Measurements from ENCODE around the gene LGALS7B.
"Not testable (repeated sequence)": the region's sequence is repeated elsewhere in the genome, so short reads cannot be mapped to it uniquely, and the experiment has no call there.

Gene LGALS7B

DNA sequence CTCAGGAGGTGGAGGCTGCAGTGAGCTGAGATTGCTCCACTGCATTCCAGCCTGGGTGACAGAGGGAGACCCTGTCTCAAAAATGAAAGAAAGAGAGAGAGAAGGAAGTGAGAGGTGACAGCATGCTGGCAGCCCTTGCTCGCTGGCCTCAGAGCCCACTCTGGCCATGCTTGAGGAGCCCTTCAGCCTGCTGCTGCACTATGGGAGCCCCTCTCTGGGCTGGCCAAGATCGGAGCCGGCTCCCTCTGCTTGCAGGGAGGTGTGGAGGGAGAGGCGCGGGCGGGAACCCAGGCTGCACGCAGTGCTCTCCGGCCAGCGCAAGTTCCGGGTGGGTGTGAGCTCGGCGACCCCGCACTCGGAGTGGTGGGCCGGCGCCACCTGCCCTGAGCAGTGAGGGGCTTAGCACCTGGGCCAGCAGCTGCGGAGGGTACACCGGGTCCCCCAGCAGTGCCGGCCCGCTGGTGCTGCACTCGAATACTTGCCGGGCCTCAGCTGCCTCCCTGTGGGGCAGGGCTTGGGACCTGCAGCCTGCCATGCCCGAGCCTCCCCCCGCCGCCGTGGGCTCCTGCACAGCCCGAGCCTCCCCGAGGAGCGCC, 32.3 kb downstream of the LGALS7B start:
- not testable (repeated sequence) for DNase-seq (ENCODE audit: low read depth)

DNA sequence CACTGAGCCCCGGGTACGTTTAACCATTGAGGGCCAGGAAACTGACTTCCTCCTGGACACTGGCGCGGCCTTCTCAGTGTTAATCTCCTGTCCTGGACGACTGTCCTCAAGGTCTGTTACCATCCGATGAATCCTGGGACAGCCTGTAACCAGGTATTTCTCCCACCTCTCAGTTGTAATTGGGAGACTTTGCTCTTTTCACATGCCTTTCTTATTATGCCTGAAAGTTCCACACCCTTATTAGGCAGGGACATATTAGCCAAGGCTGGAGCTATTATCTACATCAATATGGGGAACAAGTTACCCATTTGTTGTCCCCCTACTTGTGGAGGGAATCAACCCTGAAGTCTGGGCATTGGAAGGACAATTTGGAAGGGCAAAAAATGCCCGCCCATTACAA, 36.9 kb downstream of the LGALS7B start:
- not testable (repeated sequence) for DNase-seq (ENCODE audit: low read depth)

DNA sequence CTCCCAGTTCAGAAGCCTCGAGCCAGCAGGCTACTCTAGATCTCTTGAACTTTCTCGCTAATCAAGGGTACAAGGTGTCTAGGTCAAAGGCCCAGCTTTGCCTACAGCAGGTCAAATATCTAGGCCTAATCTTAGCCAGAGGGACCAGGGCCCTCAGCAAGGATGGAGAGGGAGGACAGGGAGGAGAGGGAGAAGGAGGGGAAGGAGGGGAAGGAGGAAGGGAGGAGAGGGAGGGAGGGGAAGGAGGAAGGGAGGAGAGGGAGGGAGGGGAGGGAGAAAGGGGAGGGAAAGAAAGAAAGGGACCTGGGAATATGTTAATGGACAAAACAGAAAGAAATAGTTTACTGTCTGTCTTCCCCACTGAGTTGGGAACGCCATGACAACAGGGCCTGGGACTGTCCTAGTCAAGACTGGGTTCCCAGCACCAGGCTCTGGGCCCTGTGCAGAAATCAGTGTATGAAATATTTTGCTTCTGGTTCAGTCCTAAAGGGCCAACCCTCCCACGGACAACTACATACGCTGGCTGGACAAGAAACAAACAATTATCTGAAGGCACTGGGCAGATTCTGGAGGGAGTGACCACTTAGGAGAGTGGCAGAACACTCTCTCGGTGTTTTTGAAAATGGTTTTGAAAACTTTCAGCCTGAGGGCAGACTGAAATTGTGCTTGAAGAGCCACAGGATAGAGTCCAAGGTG, 38.0 kb downstream of the LGALS7B start:
- no peak for DNase-seq (ENCODE audit: low read depth)

GRCh38 chr19:38829203-38829602, 40.2 kb downstream of the LGALS7B start:
- DNase-seq (ENCODE audit: low read depth): peak; percentile 81

DNA sequence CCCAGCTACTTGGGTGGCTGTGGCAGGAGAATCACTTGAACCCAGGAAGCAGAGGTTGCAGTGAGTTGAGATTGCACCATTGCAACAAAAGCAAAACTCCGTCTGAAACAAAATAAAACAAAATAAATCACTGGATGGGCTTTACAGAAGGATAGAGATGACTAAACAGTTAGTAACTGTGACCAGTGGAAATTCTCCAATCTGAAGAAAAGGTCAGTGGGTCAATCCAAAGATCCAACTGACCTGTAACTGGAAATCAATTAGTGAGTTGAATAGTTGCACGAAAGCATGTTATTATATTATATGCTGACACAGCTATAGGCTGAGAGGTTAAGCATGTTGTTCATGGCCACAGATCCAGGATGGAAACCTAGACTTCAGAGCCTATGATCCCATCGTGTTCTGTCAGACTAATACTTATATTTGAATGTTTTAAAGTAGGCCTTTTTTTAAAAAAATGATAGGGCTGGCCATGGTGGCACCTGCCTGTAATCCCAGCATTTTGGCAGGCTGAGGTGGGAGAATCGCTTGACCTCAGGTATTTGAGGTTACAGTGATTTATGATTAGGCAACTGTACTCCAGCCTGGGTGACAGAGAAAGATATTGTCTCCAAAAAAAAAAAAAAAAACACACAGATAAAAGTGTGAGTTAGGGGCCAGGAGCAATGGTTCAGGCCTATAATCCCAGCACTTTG, 41.2 kb downstream of the LGALS7B start:
- peak; percentile 67 for DNase-seq (ENCODE audit: low read depth)

DNA sequence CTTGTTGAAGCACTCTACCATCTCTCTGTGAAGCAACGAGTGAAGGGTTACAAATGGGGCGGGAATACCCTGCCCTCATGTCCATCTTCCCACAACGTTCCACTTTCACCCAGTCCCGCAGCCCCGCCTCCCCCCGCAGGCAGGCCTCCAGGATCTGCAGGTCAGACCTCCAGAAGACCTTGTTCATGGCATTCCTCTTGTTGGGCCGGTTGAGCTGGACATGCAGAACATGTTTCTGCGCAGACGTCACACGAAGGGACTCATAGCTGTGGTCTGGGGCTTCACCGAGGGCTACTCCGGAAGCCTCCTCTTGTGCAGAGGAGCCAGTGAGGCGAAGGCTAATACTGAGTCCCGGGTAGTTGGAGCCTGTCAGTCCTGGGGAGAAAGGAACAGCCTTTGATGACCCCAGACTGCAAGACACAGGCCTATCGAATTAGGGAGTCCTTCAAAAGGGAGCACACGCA, 42.2 kb downstream of the LGALS7B start:
- peak; percentile 99 for DNase-seq (ENCODE audit: low read depth)

DNA sequence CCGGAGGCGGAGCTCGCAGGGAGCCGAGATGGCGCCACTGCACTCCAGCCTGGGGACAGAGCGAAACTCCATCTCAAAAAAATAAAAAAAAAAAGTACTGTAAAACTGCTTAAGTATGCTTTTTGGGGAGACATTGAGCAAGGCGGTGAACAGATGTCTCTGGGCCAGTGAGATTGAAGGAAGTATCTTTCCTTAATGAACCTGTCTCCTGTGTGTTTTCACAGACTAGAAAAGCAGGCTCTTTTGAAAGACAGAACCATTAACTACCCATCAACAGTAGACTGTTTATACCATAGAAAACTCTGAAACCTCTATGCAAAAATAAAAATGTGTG, 44.1 kb downstream of the LGALS7B start:
- DNase-seq (ENCODE audit: low read depth): no peak

DNA sequence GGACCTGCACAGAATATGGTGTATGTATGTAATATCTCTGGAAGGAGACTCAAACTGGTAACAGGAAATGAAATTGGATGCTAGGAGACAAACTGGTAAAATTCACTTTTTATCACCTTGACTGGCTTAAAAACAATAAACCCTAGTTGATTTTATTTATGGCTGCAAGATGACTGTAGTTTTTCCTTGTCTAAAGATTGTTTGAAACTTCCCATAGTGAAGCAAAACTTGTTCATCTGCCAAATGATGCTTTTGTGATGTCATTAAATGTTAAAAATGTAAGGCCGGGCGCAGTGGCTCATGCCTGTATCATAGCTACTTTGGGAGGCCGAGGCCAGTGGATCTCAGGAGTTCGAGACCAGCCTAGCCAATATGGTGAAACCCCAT, 45.1 kb downstream of the LGALS7B start:
- DNase-seq (ENCODE audit: low read depth): peak; percentile 9

- no peak for DNase-seq (ENCODE audit: low read depth)
These were observed 45.6 kb downstream of the LGALS7B start for GRCh38 chr19:38834590-38834989.

- DNase-seq (ENCODE audit: low read depth): no peak
These were observed 47.4 kb downstream of the LGALS7B start for GRCh38 chr19:38836159-38836982.

DNA sequence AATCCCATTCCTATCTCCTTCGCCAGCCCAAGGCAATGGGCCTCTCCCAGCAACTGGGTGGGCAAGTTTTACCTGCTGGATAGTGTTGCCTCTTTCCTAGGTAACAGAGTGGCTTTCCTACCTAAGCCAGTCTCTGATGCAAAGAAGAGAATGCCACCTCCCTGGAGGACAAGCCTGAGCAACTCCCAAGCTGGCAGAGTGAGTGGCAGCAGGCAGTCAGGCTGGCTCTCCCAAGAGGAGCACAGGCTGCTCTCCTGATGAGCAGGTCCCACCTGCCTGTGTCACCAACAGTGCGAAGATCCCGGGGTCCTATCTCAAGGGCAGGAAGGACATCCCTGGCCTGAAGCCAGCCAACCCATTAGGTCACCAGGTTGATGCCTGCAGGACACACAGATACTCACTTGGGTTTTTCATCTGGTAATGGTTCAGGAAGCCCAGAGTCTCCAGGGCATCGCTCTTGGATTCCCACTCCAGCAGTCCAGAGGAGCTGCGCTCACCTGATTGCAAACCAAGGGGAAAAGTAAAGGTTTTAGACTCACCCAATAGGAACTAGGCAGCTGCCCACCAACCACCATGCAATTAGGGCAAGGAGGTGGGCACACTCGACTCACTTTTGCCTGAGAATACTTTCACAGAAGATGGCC, 48.1 kb downstream of the LGALS7B start:
- no peak for DNase-seq (ENCODE audit: low read depth)

- peak; percentile 27 for DNase-seq (ENCODE audit: low read depth)
These were observed 48.7 kb downstream of the LGALS7B start for GRCh38 chr19:38837656-38838121.

- peak; percentile 25 for DNase-seq (ENCODE audit: low read depth)
These were observed 49.4 kb downstream of the LGALS7B start for GRCh38 chr19:38838208-38838985.

- DNase-seq (ENCODE audit: low read depth): no peak
These were observed 50.2 kb downstream of the LGALS7B start for GRCh38 chr19:38838986-38839761.

DNA sequence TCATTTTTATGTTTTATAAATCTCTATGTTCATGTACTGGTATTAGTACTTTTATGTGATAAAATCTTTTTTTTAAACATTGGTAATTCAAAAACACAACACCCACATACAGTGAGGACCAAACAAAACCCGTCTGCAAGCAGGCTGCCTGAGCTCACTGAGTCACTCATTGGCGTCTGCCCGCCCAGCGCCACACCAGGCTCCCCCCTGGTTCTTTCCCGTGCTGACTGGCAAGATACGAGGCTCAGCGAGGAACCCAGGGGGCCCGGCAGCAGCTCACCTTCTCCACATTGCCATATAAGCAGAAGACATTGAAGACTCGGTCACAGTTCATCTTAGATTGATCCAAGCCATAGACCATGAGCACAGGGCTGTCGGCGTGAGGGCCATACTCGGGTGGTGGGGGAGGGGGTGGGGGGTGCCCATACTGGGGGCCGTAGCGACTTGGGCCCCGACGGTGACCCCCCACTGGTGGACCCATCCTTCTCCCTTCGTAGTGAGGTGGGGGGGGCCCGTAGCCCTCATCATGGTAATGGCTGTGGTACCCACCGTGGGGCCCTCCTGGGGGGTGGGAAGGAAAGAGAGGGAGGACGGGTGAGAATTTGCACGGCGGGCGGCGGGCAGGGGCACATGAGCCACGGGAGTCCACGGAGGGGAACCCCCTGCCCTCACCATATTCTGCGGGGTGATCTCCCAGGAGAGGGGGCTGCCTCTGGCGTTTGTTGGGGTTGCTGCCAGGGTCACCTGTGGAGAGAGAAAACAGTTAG, 51.0 kb downstream of the LGALS7B start:
- no peak for DNase-seq (ENCODE audit: low read depth)

- DNase-seq (ENCODE audit: low read depth): no peak
These were observed 51.6 kb downstream of the LGALS7B start for GRCh38 chr19:38840583-38840968.

Data from iris pigment epithelial cell (primary cell).